Astrocyte (in vitro differentiated cells and primary cell): ENCODE data around the gene SEMA3F. TPM values are rescaled to one million over a fixed set of nuclear protein-coding genes. Genes with fewer than 3 reads are reported as not detected.
A peak's percentile ranks its signal among the peaks of the same experiment; 100 is the strongest.

ENCODE experiments used
- DNase-seq: peaks from one replicate; pipeline ENCODE4 v3.0.0-alpha.2; 2010; ENCODE audit warnings: low read depth
- FAIRE-seq: peaks from 2 replicates; lab custom pipeline; 2011; peaks lifted over from hg19 to GRCh38; lab: Jason Lieb, UNC
- H2AFZ ChIP-seq: 2 replicates; pipeline ENCODE4 v1.6.0; 2012; ENCODE audit warnings: low read depth, low read length, inconsistent platforms
- H3K27ac ChIP-seq: 2 replicates; pipeline ENCODE4 v1.5.1; 2011; ENCODE audit warnings: low read depth, low read length, inconsistent platforms
- H3K27me3 ChIP-seq: 2 replicates; pipeline ENCODE4 v1.6.0; 2011; ENCODE audit warnings: low read length, inconsistent platforms; ENCODE audit not compliant: insufficient read depth
- H3K36me3 ChIP-seq: 2 replicates; pipeline ENCODE4 v1.5.1; 2011; ENCODE audit warnings: low read length, inconsistent platforms; ENCODE audit not compliant: insufficient read depth
- H3K4me1 ChIP-seq: 2 replicates; pipeline ENCODE4 v1.5.1; 2011; ENCODE audit warnings: low read length, inconsistent platforms; ENCODE audit not compliant: insufficient read depth
- H3K4me2 ChIP-seq: 2 replicates; pipeline ENCODE4 v1.6.0; 2012; ENCODE audit warnings: low read length, inconsistent platforms
- H3K4me3 ChIP-seq: 2 replicates; pipeline ENCODE4 v1.5.1; 2011; ENCODE audit warnings: low read depth, mild to moderate bottlenecking, low read length, inconsistent platforms; ENCODE audit not compliant: insufficient read depth
- H3K79me2 ChIP-seq: 2 replicates; pipeline ENCODE4 v1.6.0; 2012; ENCODE audit warnings: mild to moderate bottlenecking, low read length, inconsistent platforms; ENCODE audit not compliant: insufficient read depth
- H3K9ac ChIP-seq: 2 replicates; pipeline ENCODE4 v1.6.0; 2012; ENCODE audit warnings: mild to moderate bottlenecking, low read length, inconsistent platforms
- H3K9me3 ChIP-seq: 2 replicates; pipeline ENCODE4 v1.5.1; 2012; ENCODE audit warnings: low read depth, mild to moderate bottlenecking, low read length, inconsistent platforms; ENCODE audit not compliant: insufficient read depth
- H4K20me1 ChIP-seq: 2 replicates; pipeline ENCODE4 v1.6.0; 2012; ENCODE audit warnings: low read length, inconsistent platforms; ENCODE audit not compliant: insufficient read depth
- H3K27ac Mint-ChIP-seq: one replicate; pipeline ENCODE4 v1.8.0; 2021; ENCODE audit warnings: mild to moderate bottlenecking, mixed read lengths; ENCODE audit not compliant: unreplicated experiment
- H3K27me3 Mint-ChIP-seq: one replicate; pipeline ENCODE4 v1.8.0; 2021; ENCODE audit warnings: low read depth, mixed read lengths; ENCODE audit not compliant: unreplicated experiment
- H3K36me3 Mint-ChIP-seq: one replicate; pipeline ENCODE4 v1.8.0; 2021; ENCODE audit warnings: low read depth, mixed read lengths; ENCODE audit not compliant: unreplicated experiment
- H3K4me1 Mint-ChIP-seq: one replicate; pipeline ENCODE4 v1.8.0; 2021; ENCODE audit warnings: low read depth, mixed read lengths; ENCODE audit not compliant: unreplicated experiment
- H3K4me3 Mint-ChIP-seq: one replicate; pipeline ENCODE4 v1.8.0; 2021; ENCODE audit warnings: mild to moderate bottlenecking, moderate library complexity, mixed read lengths; ENCODE audit not compliant: unreplicated experiment
- H3K9me3 Mint-ChIP-seq: one replicate; pipeline ENCODE4 v1.8.0; 2021; ENCODE audit warnings: mild to moderate bottlenecking, mixed read lengths; ENCODE audit not compliant: unreplicated experiment
- CTCF ChIP-seq: IDR thresholded peaks from 2 replicates; pipeline ENCODE4 v1.5.1; 2011; ENCODE audit warnings: low read depth, mild to moderate bottlenecking, inconsistent platforms, low read length, moderate library complexity; ENCODE audit not compliant: insufficient read depth
- EZH2 ChIP-seq: IDR thresholded peaks from 2 replicates; pipeline ENCODE4 v1.6.1; 2012; ENCODE audit warnings: mild to moderate bottlenecking, low read length, inconsistent platforms; ENCODE audit not compliant: insufficient read depth
- total RNA-seq: library from RNA; stranded (reverse); gene quantifications from 2 replicates; pipeline ENCODE4 v1.2.1, GENCODE V29; 2021

The SEMA3F gene
- total RNA-seq, 1 donor from 2014 or later = 6.6 TPM

GRCh38 chr3:50203809-50204803 is 49.0 kb downstream of the SEMA3F start:
- H3K9me3 ChIP-seq = no peaks in the 10 kb centered on the region
- no peak overlapping the region for H2AFZ ChIP-seq
- peak overlapping the region; percentile 66 for H3K27ac Mint-ChIP-seq
- no peak overlapping the region for H3K9ac ChIP-seq
- H3K4me1 ChIP-seq = no peaks in the 10 kb centered on the region
- FAIRE-seq (no peak), DNase-seq (no peak)
- H3K27me3 ChIP-seq = peaks cover 25% of the 10 kb centered on the region
- H3K27ac ChIP-seq = no peak overlapping the region
- H3K9me3 Mint-ChIP-seq = peaks cover 3% of the 10 kb centered on the region
- no peaks in the 10 kb centered on the region for H3K36me3 ChIP-seq
- TF ChIP-seq EZH2 = no peak
- TF ChIP-seq CTCF = no peak
- peaks cover 42% of the 10 kb centered on the region for H3K27me3 Mint-ChIP-seq
- H3K4me2 ChIP-seq = no peak overlapping the region
- H3K4me3 Mint-ChIP-seq = peak overlapping the region; percentile 71
- no peaks in the 10 kb centered on the region for H3K36me3 Mint-ChIP-seq
- peaks cover 10% of the 10 kb centered on the region for H3K4me1 Mint-ChIP-seq
- no peak overlapping the region for H3K4me3 ChIP-seq
- H4K20me1 ChIP-seq = no peaks in the 10 kb centered on the region
- H3K79me2 ChIP-seq = no peaks in the 10 kb centered on the region

GRCh38 chr3:50204804-50205412 is 49.8 kb downstream of the SEMA3F start, which contains the start of gene SLC38A3:
Gene SLC38A3 (plus strand): TSS chr3:50205271. CDS start chr3:50214200, 8,929 bp downstream.
- Histone ChIP-seq H3K9ac (peak within 1 kb of the TSS; percentile 23), H3K4me2 (peak within 1 kb of the TSS; percentile 83), H3K79me2 (no peaks in the 10 kb centered on the region), H2AFZ (peak within 1 kb of the TSS; percentile 75), H3K9me3 (no peaks in the 10 kb centered on the region), H3K4me3 (peak within 1 kb of the TSS; percentile 42), H4K20me1 (no peaks in the 10 kb centered on the region), H3K27me3 (peaks cover 25% of the 10 kb centered on the region), H3K27ac (no peak within 1 kb of the TSS), H3K36me3 (no peaks in the 10 kb centered on the region), H3K4me1 (no peaks in the 10 kb centered on the region)
- H3K4me3 Mint-ChIP-seq = peak within 1 kb of the TSS; percentile 71
- no peak for TF ChIP-seq CTCF
- no peaks in the 10 kb centered on the region for H3K36me3 Mint-ChIP-seq
- peaks cover 10% of the 10 kb centered on the region for H3K4me1 Mint-ChIP-seq
- FAIRE-seq (no peak), DNase-seq (no peak)
- H3K9me3 Mint-ChIP-seq = peaks cover 3% of the 10 kb centered on the region
- peaks cover 39% of the 10 kb centered on the region for H3K27me3 Mint-ChIP-seq
- peak within 1 kb of the TSS; percentile 66 for H3K27ac Mint-ChIP-seq
